Astrocyte of the hippocampus (primary cell): Measurements from ENCODE around the gene OR10S1.
"Not testable (repeated sequence)": the region's sequence is repeated elsewhere in the genome, so short reads cannot be mapped to it uniquely, and the experiment has no call there.

Experiments used
- DNase-seq: peaks from one replicate; pipeline ENCODE4 v3.0.0; 2011; ENCODE audit warnings: low read depth, low spot score

The OR10S1 gene

GRCh38 chr11:123977731-123978347 lies at the start of gene OR10S1:
TSS of gene OR10S1 (minus strand) at chr11:123977781. CDS start at chr11:123977664, 117 bp downstream.
- no peak for DNase-seq

- DNase-seq = no peak
Observed at GRCh38 chr11:124026498-124026897, 48.9 kb upstream of the OR10S1 start, which contains the start of gene OR10G8. TSS of gene OR10G8 (plus strand) at chr11:124026798. CDS start at chr11:124029623, 2,825 bp downstream.

GRCh38 chr11:124015837-124016236 lies 38.3 kb upstream of the OR10S1 start:
- not testable (repeated sequence) for DNase-seq

- no peak for DNase-seq
Observed at GRCh38 chr11:124012697-124013096, 35.1 kb upstream of the OR10S1 start, which contains the start of gene OR10G4. TSS of gene OR10G4 (plus strand) at chr11:124012997. CDS start at chr11:124015575, 2,578 bp downstream.

- no peak for DNase-seq
Observed at GRCh38 chr11:123995119-123995518, 17.5 kb upstream of the OR10S1 start, which contains the start of gene OR10G6. TSS of gene OR10G6 (minus strand) at chr11:123995161. CDS start at chr11:123995161, 0 bp downstream.

GRCh38 chr11:123979311-123979710 lies 1.7 kb upstream of the OR10S1 start:
- no peak for DNase-seq

- no peak for DNase-seq
Observed at GRCh38 chr11:123976770-123977560, 616 bp downstream of the OR10S1 start.

GRCh38 chr11:123973816-123974215 lies 3.8 kb downstream of the OR10S1 start:
- DNase-seq = peak; percentile 49

GRCh38 chr11:123956752-123957151 lies 20.8 kb downstream of the OR10S1 start:
- no peak for DNase-seq

- DNase-seq = no peak
Observed at GRCh38 chr11:123945132-123945531, 32.4 kb downstream of the OR10S1 start.

- no peak for DNase-seq
Observed at GRCh38 chr11:123943738-123944137, 33.8 kb downstream of the OR10S1 start, which contains the start of gene OR6T1. TSS of gene OR6T1 (minus strand) at chr11:123943838. CDS start at chr11:123943838, 0 bp downstream.

- no peak for DNase-seq
Observed at GRCh38 chr11:123942413-123942812, 35.2 kb downstream of the OR10S1 start.

GRCh38 chr11:123939317-123939716 lies 38.3 kb downstream of the OR10S1 start, which contains the start of gene OR4D5:
TSS of gene OR4D5 (plus strand) at chr11:123939617. CDS start at chr11:123939617, 0 bp downstream.
- no peak for DNase-seq
